HG02943 (cell line): ENCODE data around the gene ANGPT4.
"Not testable (repeated sequence)": the region's sequence is repeated elsewhere in the genome, so short reads cannot be mapped to it uniquely, and the experiment has no call there.

ENCODE experiments used
- ATAC-seq: cut with Tn5 transposase; IDR thresholded peaks from one replicate; pipeline ENCODE4 v1.9.1; 2021; ENCODE audit warnings: mild to moderate bottlenecking, low read depth, moderate library complexity; ENCODE audit not compliant: unreplicated experiment

ANGPT4 gene

GRCh38 chr20:830011-830521 is 86.1 kb downstream of the ANGPT4 start:
- no peak for ATAC-seq

GRCh38 chr20:829551-829950 is 86.6 kb downstream of the ANGPT4 start:
- ATAC-seq, result no peak

GRCh38 chr20:828987-829386 is 87.1 kb downstream of the ANGPT4 start:
- no peak for ATAC-seq

GRCh38 chr20:827981-828380 is 88.2 kb downstream of the ANGPT4 start:
- not testable (repeated sequence) for ATAC-seq

GRCh38 chr20:826695-827323 is 89.3 kb downstream of the ANGPT4 start:
- no peak for ATAC-seq

- no peak for ATAC-seq
These were observed 90.3 kb downstream of the ANGPT4 start for GRCh38 chr20:825710-826421.

GRCh38 chr20:824916-825315 is 91.2 kb downstream of the ANGPT4 start:
- ATAC-seq, result no peak

GRCh38 chr20:824490-824889 is 91.6 kb downstream of the ANGPT4 start:
- ATAC-seq, result no peak

- ATAC-seq, result no peak
These were observed 92.6 kb downstream of the ANGPT4 start for GRCh38 chr20:823574-823902.

- no peak for ATAC-seq
These were observed 93.2 kb downstream of the ANGPT4 start for GRCh38 chr20:822651-823573.

- ATAC-seq, result no peak
These were observed 94.4 kb downstream of the ANGPT4 start for GRCh38 chr20:821731-822065.

- ATAC-seq, result no peak
These were observed 94.9 kb downstream of the ANGPT4 start for GRCh38 chr20:821046-821730.

- no peak for ATAC-seq
These were observed 95.7 kb downstream of the ANGPT4 start for GRCh38 chr20:820323-820953.
